ENCODE measurements around the gene ANKRD63.

DNA sequence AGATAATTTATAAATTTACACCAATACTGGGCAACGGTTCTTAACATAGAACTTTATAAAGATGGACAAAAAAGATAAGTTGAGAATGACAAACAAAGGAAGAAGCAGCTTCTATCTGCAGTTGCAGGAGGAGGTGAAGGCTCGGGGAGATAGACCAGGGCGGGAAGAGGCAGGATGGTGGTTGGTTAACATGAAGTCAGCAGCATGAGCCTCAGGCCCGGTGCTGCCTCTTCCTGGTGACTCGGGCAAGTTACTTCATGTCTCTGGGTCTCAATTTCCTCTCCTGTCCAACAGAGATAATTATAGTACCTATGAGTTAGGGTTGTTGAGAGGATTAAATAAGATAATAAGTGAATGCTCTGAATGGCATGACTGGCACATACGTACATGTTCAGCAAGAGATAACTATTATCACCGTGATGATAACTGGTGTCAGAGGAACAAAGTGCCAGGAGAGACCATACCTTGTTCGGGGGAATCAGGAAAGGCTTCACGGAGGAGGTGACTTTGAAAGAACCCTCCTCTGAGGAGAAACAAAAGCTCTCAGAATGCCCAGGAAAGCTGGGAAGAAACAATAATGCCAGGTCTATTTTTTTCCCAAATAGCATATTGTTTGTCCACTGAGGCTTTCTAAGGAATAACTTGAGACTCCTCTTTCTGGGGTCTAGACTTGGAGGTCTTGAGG lies 39.6 kb downstream of the ANKRD63 start:
- no peak for TF ChIP-seq REST (IDR thresholded peaks at IDR 0.05; ENCODE audit: insufficient read depth in 1 of 2, low read depth in 2 of 2, low read length in 1 of 2)
- TF ChIP-seq, protein P1, sequence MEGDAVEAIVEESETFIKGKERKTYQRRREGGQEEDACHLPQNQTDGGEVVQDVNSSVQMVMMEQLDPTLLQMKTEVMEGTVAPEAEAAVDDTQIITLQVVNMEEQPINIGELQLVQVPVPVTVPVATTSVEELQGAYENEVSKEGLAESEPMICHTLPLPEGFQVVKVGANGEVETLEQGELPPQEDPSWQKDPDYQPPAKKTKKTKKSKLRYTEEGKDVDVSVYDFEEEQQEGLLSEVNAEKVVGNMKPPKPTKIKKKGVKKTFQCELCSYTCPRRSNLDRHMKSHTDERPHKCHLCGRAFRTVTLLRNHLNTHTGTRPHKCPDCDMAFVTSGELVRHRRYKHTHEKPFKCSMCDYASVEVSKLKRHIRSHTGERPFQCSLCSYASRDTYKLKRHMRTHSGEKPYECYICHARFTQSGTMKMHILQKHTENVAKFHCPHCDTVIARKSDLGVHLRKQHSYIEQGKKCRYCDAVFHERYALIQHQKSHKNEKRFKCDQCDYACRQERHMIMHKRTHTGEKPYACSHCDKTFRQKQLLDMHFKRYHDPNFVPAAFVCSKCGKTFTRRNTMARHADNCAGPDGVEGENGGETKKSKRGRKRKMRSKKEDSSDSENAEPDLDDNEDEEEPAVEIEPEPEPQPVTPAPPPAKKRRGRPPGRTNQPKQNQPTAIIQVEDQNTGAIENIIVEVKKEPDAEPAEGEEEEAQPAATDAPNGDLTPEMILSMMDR (IDR thresholded peaks at IDR 0.05): no peak
- TF ChIP-seq SIN3A (IDR thresholded peaks at IDR 0.05; ENCODE audit: borderline replicate concordance, insufficient read depth, low read depth, low read length): no peak
- TF ChIP-seq POLR2AphosphoS5 (IDR thresholded peaks at IDR 0.05; ENCODE audit: low read depth, low read length): no peak
- TF ChIP-seq TCF7L2 (IDR thresholded peaks at IDR 0.05; ENCODE audit: low read depth, low read length): no peak
